ENCODE results near the gene ANKRD10.
"Not testable (repeated sequence)": the region's sequence is repeated elsewhere in the genome, so short reads cannot be mapped to it uniquely, and the experiment has no call there.

ANKRD10 gene

GRCh38 chr13:110915057-110915873 is at the start of gene ANKRD10:
ANKRD10 (minus strand) TSS chr13:110915069; CDS start chr13:110914934, 135 bp downstream.
- DNase-seq: peak; percentile 99 to 100 (median 100)

DNA sequence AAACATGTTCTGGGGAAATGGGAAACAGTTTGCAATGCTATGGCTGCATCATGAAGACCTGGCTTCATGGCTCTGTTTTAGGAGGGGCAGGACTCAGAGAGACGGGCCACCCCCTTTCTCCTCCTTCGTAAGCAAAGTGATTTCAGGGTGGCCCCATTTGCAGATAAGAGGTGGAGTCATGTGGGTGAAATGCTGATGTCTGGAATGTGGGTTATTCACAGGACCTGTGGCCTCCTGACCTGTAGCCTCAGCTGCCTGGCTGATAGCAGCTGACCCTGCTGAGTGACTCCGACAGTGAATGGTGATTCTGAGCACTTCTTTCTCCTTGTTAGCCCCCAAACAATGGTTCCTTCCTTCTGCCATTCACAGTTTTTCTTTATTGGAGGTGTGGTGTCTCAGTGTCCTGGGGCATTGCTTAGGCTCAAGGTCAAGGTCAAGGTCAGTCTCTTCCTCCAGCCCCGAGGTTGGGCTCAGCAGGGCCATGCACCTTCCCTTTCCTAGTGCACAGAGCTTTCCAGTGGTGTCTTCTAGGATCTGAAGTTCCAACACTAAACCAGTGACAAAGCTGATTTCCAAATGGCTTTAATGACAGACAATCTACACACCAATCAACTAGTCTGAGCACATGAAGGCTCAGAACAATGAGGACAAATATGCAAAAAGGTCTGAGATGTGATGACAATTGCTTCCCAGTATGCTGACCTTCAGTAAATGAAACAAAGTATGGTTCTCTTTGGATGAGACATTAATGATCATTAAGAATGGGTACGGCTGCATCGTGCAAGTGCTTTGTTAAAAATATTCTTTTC is 49.6 kb upstream of the ANKRD10 start:
- no peak for DNase-seq

DNA sequence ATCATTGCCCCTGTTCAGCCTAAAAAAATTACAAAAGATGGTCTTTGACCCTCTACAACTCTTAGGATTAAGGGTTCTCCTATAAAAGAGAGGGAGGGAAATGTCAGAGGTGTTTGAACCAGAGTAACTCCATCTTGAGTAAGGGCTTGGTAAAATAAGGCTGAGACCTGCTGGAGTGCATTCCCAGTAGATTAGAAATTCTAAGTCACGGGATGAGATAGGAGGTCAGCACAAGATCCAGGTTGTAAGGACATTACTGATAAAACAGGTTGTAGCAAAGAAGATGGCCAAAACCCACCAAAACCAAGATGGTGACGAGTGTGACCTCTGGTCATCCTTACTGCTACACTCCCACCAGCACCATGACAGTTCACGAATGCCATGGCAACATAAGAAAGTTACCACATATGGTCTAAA is 48.7 kb upstream of the ANKRD10 start:
- no peak for DNase-seq

GRCh38 chr13:110961959-110962358 is 47.1 kb upstream of the ANKRD10 start:
- no peak for DNase-seq

DNA sequence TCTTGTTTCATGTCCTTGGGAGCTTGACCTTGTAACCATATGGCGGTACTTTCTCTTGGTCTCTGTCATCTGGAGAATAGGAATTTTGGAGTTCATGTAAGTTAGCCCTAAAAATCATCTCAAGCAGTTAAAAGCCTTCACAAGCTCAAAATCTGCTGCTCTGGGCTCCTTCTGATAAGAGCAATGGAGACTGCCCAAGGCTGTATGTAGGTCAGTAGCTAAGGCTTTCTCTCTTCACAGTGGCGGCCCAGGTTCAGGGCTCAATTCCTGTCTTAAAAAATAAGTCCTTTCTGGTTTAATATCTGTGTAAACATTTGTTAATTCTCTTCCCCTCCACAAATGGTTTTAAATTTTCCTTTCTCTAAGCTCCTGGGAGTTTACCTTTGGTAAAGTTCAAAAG is 45.3 kb upstream of the ANKRD10 start:
- DNase-seq: no peak

DNA sequence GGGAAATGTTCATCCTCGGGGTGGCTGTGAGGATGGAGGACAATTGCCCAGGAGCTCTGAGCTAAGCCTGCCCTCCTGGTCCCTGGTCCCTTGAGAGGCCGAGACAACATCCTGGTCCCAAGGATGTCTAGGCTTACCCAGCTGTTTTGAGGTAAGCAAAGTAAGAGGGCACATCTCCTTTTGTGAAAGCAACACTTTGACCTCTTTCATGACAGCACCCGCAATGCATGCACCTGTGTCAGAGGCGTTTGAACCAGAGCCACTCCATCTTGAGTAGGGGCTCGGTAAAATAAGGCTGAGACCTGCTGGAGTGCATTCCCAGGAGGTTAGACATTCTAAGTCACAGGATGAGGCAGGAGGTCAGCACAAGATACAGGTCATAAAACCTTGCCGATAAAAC is 43.1 kb upstream of the ANKRD10 start:
- DNase-seq: no peak

DNA sequence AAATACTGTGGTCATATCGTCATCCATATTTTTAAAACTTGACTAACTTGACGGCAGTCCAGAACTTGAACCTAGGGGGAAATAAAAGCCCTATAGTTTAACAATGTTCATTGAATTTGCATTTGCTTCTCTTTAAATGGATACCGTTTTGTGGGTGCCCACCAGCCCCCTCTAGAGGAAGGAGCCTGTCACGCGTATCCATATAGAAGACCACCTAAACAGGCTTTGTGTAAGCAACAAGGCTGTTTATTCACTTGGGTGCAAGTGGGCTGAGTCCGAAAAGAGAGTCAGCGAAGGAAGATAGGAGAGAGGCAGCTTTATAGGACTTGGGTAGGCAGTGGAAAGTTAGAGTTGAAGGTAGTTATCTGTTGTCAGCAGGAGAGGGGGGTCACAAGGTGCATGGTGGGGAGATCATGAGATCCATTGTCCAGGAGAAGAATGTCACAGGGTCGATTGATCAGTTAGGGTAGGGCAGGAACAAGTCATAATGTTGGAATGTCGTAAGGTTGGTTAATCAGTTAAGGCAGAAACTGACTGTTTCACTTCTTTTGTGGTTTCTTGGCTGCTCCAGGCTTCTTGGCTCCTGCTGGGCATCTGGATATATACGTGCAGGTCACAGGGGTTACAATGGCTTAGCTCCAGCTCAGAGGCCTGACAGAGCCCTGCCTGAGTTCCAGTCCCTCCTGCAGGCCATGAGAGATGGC is 42.5 kb upstream of the ANKRD10 start:
- no peak for DNase-seq

DNA sequence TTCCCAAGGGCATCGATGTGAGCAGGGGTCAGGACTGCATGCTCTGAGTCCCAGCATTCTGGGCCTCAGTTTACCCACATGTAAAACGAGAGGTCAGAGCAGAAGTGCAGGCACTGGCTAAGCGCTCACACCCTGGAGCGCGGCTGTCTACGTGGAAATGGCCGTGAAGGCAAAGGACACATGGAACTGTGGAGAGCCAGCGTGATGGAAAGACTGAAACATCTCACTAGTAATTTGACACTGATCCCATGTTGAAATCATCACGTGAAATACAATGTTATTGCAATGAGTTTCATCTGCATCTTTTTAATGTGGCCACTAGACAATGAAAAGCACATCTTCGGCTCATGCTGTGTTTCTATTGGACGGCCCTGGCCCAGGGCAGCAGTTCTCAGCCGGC is 41.3 kb upstream of the ANKRD10 start:
- not testable (repeated sequence) for DNase-seq

DNA sequence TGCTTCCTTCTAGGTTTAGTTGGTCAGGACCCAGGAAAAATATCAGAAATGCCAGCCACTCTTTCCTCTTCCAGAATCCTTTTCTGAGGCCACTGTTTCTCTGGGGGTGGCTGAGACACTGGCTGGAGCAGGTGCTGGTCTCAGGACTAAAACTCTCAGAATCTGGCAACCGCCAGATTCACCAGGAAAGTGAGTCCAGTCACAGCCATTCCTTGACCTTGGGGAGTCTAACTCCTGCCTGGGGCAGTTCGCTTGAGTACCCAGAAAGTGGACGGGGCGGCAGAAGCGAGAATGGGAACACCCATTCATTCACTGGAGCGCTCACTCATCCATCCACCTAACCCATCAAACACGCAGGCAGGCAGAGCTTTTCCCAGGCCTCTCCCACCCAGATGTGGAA is 40.7 kb upstream of the ANKRD10 start:
- not testable (repeated sequence) for DNase-seq

GRCh38 chr13:110955072-110955503 is 40.2 kb upstream of the ANKRD10 start:
- not testable (repeated sequence) for DNase-seq

DNA sequence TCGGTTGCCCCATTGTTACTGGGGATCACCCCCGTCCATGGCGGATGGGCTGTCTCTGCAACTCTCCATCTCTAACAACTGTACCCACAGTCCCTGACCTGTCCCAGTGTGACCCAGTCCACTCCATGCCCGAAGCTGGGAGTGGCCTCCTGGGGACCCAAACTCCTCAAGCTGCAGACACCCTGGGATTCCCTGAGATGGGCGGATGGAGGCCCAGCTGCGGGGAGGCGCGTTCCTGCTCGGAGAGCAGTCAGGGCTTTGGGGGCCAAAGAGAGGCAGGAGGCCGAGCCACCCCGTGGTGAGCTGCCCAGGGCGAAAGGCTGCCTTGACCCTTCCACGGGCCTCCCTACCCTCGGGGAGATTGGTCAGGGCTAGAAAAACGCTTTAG is 39.7 kb upstream of the ANKRD10 start:
- not testable (repeated sequence) for DNase-seq

DNA sequence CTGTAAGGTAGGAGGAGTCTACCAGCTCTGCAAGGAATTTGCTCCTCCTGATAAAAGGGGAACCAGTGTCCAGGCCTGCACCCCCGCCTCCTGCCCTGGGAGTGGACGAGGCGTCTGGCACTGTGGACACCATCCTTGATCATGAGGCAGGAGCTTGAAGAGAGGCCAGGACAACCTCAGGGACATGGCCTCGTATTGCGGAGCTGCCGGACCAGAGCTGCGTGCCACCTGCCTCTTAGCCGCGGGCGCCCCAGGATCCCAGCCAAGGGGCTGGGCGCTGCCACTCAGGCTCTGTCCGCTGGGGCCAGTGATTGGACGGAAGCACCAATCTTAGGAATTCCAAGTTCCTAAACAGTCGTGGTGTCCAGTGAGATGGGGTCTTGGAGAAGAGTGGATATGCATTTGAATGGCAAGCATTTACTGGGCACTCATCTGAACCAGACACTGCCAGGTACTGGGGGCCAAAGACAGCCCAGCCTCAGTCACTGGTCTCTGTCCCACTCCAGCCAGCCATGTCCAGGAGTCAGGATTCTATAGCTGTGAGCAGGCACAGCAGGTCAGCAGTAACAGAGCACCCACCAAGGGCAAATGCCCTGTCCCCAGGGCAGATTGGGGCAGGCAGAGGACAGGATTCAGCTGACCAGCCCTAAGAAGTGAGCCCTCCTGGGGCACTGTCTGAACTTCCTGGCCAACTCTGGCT is 39.1 kb upstream of the ANKRD10 start:
- no peak for DNase-seq

- DNase-seq: no peak
These were observed 38.5 kb upstream of the ANKRD10 start for GRCh38 chr13:110953416-110953815.

- not testable (repeated sequence) for DNase-seq
These were observed 37.3 kb upstream of the ANKRD10 start for GRCh38 chr13:110952135-110952534.

DNA sequence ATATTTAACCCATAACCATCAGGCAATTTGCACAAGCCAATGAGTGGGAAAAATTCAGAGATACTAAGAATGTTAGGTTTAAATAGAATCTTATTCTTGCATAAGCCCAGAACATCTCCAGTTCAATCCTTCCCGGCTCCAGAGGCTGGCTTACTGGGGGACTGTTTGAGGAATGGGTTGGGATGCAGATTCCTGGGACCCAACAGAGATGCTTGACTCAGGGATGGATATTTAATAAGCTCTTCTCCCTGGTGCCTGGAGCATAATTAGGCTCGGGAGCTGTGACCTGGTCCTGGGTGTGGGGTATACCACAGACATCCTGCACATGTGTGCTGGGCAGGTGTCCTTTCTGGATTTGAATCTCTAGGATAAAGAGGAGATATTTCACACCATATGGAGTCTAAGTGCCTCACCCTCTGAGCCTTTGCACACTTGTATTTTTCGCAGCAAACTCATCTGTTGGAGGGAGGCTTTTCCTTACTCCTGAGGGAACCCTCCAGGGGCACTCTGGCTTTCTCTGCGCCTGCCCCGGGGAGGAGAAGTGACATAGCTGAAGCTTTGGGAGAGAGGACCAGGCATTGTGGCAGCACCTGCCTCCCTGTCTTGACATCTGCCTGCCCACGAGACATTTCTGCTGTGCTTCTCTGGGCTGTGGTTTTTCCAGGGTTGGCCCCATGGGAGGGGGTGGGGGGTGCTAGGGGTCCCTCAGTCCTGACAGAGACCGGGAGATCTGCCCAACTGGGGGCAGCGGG is 36.1 kb upstream of the ANKRD10 start:
- DNase-seq: no peak

DNA sequence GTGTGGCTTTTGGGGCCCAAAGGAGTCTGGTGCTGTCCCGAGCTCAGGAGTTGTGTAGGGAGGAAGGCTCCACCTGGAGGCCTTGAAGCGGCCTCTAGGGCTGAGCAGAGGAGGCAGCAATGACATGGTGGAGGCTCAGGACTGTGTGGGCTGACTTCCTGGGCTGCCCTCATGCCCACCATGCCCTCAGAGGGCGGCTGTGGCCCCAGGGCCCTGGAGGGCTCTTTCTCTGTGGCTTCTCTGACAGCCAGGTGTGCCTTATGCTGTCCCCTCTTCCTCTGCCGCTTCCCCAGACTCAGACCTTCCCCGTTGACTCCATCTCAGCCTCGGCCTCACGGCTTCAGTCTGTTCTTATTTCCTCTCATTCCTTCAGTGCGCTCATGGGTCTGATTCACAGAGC is 35.5 kb upstream of the ANKRD10 start:
- no peak for DNase-seq

DNA sequence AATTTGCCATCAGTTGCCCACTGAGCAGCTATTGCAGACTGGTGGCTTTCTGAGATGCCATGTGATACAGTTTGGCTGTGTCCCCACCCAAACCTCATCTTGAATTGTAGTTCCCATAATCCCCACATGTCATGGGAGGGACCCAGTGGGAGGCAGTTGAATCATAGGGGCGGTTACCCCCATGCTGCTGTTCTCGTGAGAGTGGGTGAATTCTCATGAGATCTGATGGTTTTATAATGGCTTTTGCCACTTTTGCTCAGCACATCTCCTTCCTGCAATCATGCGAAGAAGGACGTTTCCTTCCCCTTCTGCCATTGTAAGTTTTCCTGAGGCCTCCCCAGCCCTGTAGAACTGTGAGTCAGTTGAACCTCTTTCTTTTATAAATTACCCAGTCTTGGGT is 34.8 kb upstream of the ANKRD10 start:
- no peak for DNase-seq

GRCh38 chr13:110949116-110949515 is 34.2 kb upstream of the ANKRD10 start:
- no peak for DNase-seq

GRCh38 chr13:110947338-110947737 is 32.5 kb upstream of the ANKRD10 start:
- not testable (repeated sequence) for DNase-seq

DNA sequence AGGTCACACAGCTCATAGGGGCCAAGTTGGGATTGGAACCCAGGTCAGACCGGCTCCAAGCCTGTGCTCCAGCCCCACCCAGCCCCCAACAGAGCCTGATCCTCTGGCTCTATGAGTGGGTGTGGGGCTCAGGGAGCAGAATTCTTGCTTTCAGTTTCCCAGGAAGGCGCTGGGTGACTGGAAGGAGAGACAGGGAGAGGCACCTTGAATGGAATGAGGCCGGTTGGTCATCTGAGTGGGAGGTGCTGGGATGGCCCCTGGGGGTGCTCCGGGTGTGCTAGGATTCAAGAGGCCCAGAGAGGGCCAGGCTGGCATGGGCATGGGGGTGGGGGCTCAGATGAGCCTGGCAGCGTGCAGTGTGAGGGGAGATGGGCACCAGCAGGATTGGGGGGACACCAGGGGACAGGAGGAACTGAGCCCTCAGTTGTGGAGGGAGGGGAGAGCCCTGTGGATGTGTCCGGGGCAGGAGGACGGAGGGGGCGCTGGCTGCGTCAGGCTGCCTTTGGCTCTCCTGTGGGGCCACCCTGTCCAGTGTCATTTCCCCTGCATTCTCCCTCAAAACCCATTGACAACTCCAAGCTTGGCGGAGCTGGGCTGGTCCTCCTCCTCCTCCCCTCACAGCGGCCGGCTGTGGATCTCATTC is 31.2 kb upstream of the ANKRD10 start:
- DNase-seq: no peak
